HepG2 (cell line): ENCODE results near the gene NES. TPM values are rescaled to one million over a fixed set of nuclear protein-coding genes. Genes with fewer than 3 reads are reported as not detected.
A peak's percentile ranks its signal among the peaks of the same experiment; 100 is the strongest.

Experiments used
- BHLHE40 ChIP-seq: IDR thresholded peaks from 2 replicates; pipeline ENCODE4 v1.6.1; 2011; ENCODE audit warnings: low read length, improper control_type of control experiment
- ELF4 ChIP-seq: sonication (generic); formaldehyde crosslinking; IDR thresholded peaks from 2 replicates; pipeline ENCODE4 v1.5.0; 2020; ENCODE audit warnings: missing genetic modification reagents, mild to moderate bottlenecking, moderate library complexity, borderline replicate concordance
- ERF ChIP-seq: IDR thresholded peaks from 2 replicates; pipeline ENCODE4 v1.6.1; 2018; ENCODE audit warnings: missing biosample characterization, missing genetic modification reagents
- FOXA3 ChIP-seq: IDR thresholded peaks from 2 replicates; pipeline ENCODE4 v1.6.1; 2016; ENCODE audit warnings: missing genetic modification reagents, missing compliant biosample characterization
- GPN1 ChIP-seq: sonication (generic); formaldehyde crosslinking; IDR thresholded peaks from 2 replicates; pipeline ENCODE4 v1.5.1; 2020; ENCODE audit warnings: missing genetic modification reagents, borderline replicate concordance
- KAT7 ChIP-seq: IDR thresholded peaks from 2 replicates; pipeline ENCODE4 v1.6.1; 2018; ENCODE audit warnings: borderline replicate concordance, missing compliant biosample characterization
- KDM5A ChIP-seq: fragments of 200-600 bp; sonication (generic); IDR thresholded peaks from 2 replicates; pipeline ENCODE4 v1.7.0; 2018; ENCODE audit warnings: antibody characterized with exemption, mild to moderate bottlenecking, low read length, borderline replicate concordance
- NFE2L2 ChIP-seq: fragments of 150-350 bp; IDR thresholded peaks from 2 replicates; pipeline ENCODE4 v1.6.1; 2014; ENCODE audit warnings: low read length
- PAX8 ChIP-seq: sonication (generic); formaldehyde crosslinking; IDR thresholded peaks from 2 replicates; pipeline ENCODE4 v1.8.0; 2022; ENCODE audit warnings: mild to moderate bottlenecking, missing genetic modification reagents, borderline replicate concordance
- POGZ ChIP-seq: sonication (generic); formaldehyde crosslinking; IDR thresholded peaks from 2 replicates; pipeline ENCODE4 v1.4.0; 2020; ENCODE audit warnings: mild to moderate bottlenecking, missing genetic modification reagents
- SALL2 ChIP-seq: sonication (generic); formaldehyde crosslinking; IDR thresholded peaks from 2 replicates; pipeline ENCODE4 v1.8.1; 2023; ENCODE audit warnings: mild to moderate bottlenecking, missing genetic modification reagents, inconsistent platforms
- SNAPC5 ChIP-seq: sonication (generic); formaldehyde crosslinking; IDR thresholded peaks from 2 replicates; pipeline ENCODE4 v1.8.1; 2023; ENCODE audit warnings: mild to moderate bottlenecking, missing genetic modification reagents, borderline replicate concordance
- SP1 ChIP-seq, 2 experiments: fragments of 450-650 bp in 1 of 2; sonication (generic) in 1 of 2; formaldehyde crosslinking in 1 of 2; IDR thresholded peaks; 2 replicates each; pipeline versions ENCODE4 v1.4.0 to v1.6.1; 2016 to 2020; ENCODE audit warnings: missing genetic modification reagents in 1 of 2
- TAF1 ChIP-seq: sonication (generic); formaldehyde crosslinking; IDR thresholded peaks from 2 replicates; pipeline ENCODE4 v1.4.0; 2020; ENCODE audit warnings: missing genetic modification reagents
- TBX3 ChIP-seq: fragments of 450-650 bp; IDR thresholded peaks from 2 replicates; pipeline ENCODE4 v1.6.1; 2017; ENCODE audit warnings: antibody characterized with exemption, mild to moderate bottlenecking, inconsistent platforms, borderline replicate concordance
- XRCC5 ChIP-seq: fragments of 200-400 bp; formaldehyde crosslinking; optimal IDR thresholded peaks from 2 replicates; pipeline ENCODE3; 2017; ENCODE audit warnings: mild to moderate bottlenecking, low read length
- ZFP62 ChIP-seq: sonication (generic); formaldehyde crosslinking; IDR thresholded peaks from 2 replicates; pipeline ENCODE4 v1.4.0; 2020; ENCODE audit warnings: missing genetic modification reagents
- ZIK1 ChIP-seq: sonication (generic); formaldehyde crosslinking; IDR thresholded peaks from 2 replicates; pipeline ENCODE4 v1.5.0; 2020; ENCODE audit warnings: mild to moderate bottlenecking, low read depth, missing genetic modification reagents, borderline replicate concordance
- ZMYM2 ChIP-seq: sonication (generic); formaldehyde crosslinking; IDR thresholded peaks from 2 replicates; pipeline ENCODE4 v1.8.0; 2022; ENCODE audit warnings: mild to moderate bottlenecking, missing genetic modification reagents
- ZNF576 ChIP-seq: sonication (generic); formaldehyde crosslinking; IDR thresholded peaks from 2 replicates; pipeline ENCODE4 v1.4.0; 2020; ENCODE audit warnings: mild to moderate bottlenecking, missing genetic modification reagents
- ZNF639 ChIP-seq: conservative IDR thresholded peaks from 2 replicates; pipeline ENCODE4 v1.6.1; 2018; ENCODE audit warnings: missing genetic modification reagents
- ZUFSP ChIP-seq: sonication (generic); formaldehyde crosslinking; IDR thresholded peaks from 2 replicates; pipeline ENCODE4 v1.9.0; 2021; ENCODE audit warnings: missing genetic modification reagents, mild to moderate bottlenecking, borderline replicate concordance
- polyA plus RNA-seq, 8 experiments: library from polyadenylated mRNA; depleted of rRNA in 3 of 8; stranded (reverse) in 7 of 8; unstranded in 1 of 8; fragments of >200 nt; fragmentation: Illumina TruSeq in 4 of 8; extraction: Trizol in 4 of 8; gene quantifications; 2 replicates each; pipeline versions ENCODE4 v1.2.1 to v1.2.3, GENCODE V29; 2011 to 2016; ENCODE audit warnings: low read depth in 4 of 8, missing spikeins in 1 of 8, mixed read lengths in 1 of 8; ENCODE audit not compliant: insufficient read depth in 1 of 8
- total RNA-seq, 5 experiments: library from RNA; depleted of rRNA; stranded (reverse); fragments of >200 nt; fragmentation: Illumina TruSeq; extraction: Trizol; gene quantifications; 2 replicates each; pipeline ENCODE4 v1.2.3, GENCODE V29; 2016; ENCODE audit warnings: low read depth in 1 of 5
- TF ChIP-seq, protein P1 (sequence below): sonication (generic); formaldehyde crosslinking; IDR thresholded peaks from 2 replicates; pipeline ENCODE4 v1.4.0; 2020; ENCODE audit warnings: missing genetic modification reagents
- TF ChIP-seq, protein P2 (sequence below): sonication (generic); formaldehyde crosslinking; IDR thresholded peaks from 2 replicates; pipeline ENCODE4 v1.5.0; 2020; ENCODE audit warnings: mild to moderate bottlenecking, missing genetic modification reagents

The NES gene
- total and polyA plus RNA-seq, 2 of the 13 experiments (the other 11 are each of a cell fraction or from before 2014, with no cell fraction given) = 1.7 to 16.6 TPM

DNA sequence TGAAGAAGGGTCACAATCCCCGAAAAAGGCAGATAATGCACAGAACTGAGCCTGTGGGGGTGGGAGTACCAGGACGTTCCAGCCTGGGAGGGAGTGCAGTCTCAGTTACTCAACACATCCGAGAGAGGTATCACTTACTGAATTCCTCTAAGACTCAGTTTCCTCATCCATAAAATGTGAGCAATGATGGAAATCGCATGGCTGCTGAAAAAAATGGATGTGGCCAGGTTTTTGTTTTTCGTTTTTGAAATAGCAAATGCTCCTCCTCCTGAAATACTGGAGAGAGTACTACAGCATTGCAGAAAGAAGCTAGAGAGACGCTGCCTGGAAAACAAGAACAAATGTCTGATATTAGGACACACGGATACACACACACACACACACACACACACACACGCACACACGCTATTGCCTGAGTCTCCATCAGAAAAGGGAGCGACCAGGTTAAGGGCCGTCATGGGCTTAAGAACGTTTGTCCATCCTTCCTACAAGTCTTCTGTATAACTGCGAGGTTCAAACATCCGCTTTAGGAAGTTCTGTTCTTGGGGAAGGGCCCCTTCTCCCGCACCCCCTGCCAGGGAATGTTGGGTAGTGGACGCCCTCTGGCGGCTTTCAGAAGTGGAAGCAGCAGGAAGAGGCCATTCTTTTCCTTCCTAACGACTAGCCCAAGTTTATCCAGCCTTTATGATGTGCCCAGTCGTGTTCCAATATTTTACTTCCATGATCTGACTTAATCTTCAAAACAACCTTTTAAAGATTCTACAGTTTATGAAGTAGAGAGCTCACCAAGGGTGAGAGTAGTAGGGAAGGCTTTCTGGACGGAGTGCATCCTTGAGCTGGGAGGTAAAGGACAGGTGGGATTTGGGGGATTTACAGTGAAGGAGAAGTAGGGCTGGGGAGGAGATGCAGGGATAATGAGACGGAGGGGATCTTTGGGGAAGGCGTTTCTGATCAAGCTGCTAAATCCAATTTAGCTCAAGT lies 699 bp upstream of the NES start (continued):
- TF ChIP-seq ZUFSP (no peak), ZMYM2 (CRISPR knock-in tag) (no peak), SNAPC5 (no peak), TBX3 (no peak), PAX8 (CRISPR knock-in tag) (no peak), ZFP62 (no peak), KDM5A (no peak), ERF (CRISPR knock-in tag) (peak; percentile 57), GPN1 (CRISPR knock-in tag) (no peak), POGZ (CRISPR knock-in tag) (no peak), KAT7 (CRISPR knock-in tag) (no peak), ELF4 (no peak), XRCC5 (peak; percentile 35), TAF1 (CRISPR knock-in tag) (no peak), ZNF639 (no peak), BHLHE40 (no peak), ZIK1 (no peak), FOXA3 (no peak), NFE2L2 (no peak), SP1 (IDR thresholded peaks at IDR 0.05) (no peak), SP1 (CRISPR knock-in tag; IDR thresholded peaks at IDR 0.05) (no peak), SALL2 (CRISPR knock-in tag) (no peak), ZNF576 (CRISPR knock-in tag) (no peak)
- TF ChIP-seq, protein P1, sequence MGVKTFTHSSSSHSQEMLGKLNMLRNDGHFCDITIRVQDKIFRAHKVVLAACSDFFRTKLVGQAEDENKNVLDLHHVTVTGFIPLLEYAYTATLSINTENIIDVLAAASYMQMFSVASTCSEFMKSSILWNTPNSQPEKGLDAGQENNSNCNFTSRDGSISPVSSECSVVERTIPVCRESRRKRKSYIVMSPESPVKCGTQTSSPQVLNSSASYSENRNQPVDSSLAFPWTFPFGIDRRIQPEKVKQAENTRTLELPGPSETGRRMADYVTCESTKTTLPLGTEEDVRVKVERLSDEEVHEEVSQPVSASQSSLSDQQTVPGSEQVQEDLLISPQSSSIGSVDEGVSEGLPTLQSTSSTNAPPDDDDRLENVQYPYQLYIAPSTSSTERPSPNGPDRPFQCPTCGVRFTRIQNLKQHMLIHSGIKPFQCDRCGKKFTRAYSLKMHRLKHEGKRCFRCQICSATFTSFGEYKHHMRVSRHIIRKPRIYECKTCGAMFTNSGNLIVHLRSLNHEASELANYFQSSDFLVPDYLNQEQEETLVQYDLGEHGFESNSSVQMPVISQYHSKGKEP (CRISPR knock-in tag) = no peak
- TF ChIP-seq, protein P2, sequence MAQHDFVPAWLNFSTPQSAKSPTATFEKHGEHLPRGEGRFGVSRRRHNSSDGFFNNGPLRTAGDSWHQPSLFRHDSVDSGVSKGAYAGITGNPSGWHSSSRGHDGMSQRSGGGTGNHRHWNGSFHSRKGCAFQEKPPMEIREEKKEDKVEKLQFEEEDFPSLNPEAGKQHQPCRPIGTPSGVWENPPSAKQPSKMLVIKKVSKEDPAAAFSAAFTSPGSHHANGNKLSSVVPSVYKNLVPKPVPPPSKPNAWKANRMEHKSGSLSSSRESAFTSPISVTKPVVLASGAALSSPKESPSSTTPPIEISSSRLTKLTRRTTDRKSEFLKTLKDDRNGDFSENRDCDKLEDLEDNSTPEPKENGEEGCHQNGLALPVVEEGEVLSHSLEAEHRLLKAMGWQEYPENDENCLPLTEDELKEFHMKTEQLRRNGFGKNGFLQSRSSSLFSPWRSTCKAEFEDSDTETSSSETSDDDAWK (CRISPR knock-in tag) = no peak
